Loucy (cell line): ENCODE measurements around the gene CLN5.

ENCODE experiments used
- EZH2phosphoT487 ChIP-seq: fragments of 200-600 bp; IDR thresholded peaks from 2 replicates; pipeline ENCODE4 v1.6.1; 2018; ENCODE audit warnings: antibody characterized with exemption, mild to moderate bottlenecking, moderate library complexity, borderline replicate concordance
- TF ChIP-seq, protein P1 (sequence below): fragments of 200-600 bp; sonication (generic); conservative IDR thresholded peaks from 2 replicates; pipeline ENCODE4 v1.5.1; 2014; ENCODE audit warnings: mild to moderate bottlenecking, antibody characterized with exemption, low read length

DNA sequence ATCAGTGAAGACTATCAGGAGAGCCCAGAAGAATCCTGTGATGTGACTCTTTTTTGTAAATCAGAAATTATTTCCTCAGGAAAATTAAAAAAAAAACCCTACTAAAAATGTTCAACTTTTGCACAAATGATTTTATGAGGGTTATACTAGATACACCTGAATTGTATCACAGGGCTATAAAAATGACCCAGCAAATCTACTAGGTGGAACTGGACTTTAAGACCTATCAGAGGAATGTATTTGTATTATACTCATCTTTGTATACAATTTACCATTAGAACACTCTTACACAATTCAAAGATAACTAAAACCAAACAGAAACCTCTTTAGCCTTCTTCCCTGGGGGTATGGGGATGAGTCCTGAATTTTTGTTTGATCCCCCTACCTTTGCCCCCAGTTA, 27.9 kb downstream of the CLN5 start:
- TF ChIP-seq, protein P1, sequence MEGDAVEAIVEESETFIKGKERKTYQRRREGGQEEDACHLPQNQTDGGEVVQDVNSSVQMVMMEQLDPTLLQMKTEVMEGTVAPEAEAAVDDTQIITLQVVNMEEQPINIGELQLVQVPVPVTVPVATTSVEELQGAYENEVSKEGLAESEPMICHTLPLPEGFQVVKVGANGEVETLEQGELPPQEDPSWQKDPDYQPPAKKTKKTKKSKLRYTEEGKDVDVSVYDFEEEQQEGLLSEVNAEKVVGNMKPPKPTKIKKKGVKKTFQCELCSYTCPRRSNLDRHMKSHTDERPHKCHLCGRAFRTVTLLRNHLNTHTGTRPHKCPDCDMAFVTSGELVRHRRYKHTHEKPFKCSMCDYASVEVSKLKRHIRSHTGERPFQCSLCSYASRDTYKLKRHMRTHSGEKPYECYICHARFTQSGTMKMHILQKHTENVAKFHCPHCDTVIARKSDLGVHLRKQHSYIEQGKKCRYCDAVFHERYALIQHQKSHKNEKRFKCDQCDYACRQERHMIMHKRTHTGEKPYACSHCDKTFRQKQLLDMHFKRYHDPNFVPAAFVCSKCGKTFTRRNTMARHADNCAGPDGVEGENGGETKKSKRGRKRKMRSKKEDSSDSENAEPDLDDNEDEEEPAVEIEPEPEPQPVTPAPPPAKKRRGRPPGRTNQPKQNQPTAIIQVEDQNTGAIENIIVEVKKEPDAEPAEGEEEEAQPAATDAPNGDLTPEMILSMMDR = no peak
- TF ChIP-seq EZH2phosphoT487 = no peak
